ENCODE data around the gene ATXN1.

- TF ChIP-seq CTCF (IDR thresholded peaks at IDR 0.05; ENCODE audit: poor library complexity, severe bottlenecking): no peak
- TF ChIP-seq SMC3 (conservative IDR thresholded peaks at IDR 0.05; ENCODE audit: poor library complexity): no peak
- TF ChIP-seq EZH2 (IDR thresholded peaks at IDR 0.05; ENCODE audit: borderline replicate concordance, insufficient read depth, low read length, poor library complexity, severe bottlenecking): no peak
Observed at GRCh38 chr6:16375843-16376242, 385.4 kb downstream of the ATXN1 start.

All from neural cell (in vitro differentiated cells).